Neuronal stem cell (in vitro differentiated cells): Measurements from ENCODE around the gene CCDC27.

Experiments used
- DNase-seq: peaks from one replicate; pipeline ENCODE4 v3.0.0-alpha.2; 2013; ENCODE audit warnings: low spot score
- H2AFZ ChIP-seq: one replicate; pipeline ENCODE4 v1.6.1; 2013; ENCODE audit warnings: mild to moderate bottlenecking, low read length, inconsistent platforms
- H2AK5ac ChIP-seq: 2 replicates; pipeline ENCODE4 v1.6.1; 2013; ENCODE audit warnings: low read depth, mild to moderate bottlenecking, inconsistent platforms, low read length, moderate library complexity, mixed read lengths
- H2BK120ac ChIP-seq: 2 replicates; pipeline ENCODE4 v1.6.1; 2013; ENCODE audit warnings: low read depth, mild to moderate bottlenecking, inconsistent platforms, low read length, moderate library complexity, mixed read lengths
- H2BK12ac ChIP-seq: one replicate; pipeline ENCODE4 v1.6.1; 2013; ENCODE audit warnings: low read length, inconsistent platforms
- H2BK15ac ChIP-seq: 2 replicates; pipeline ENCODE4 v1.6.1; 2013; ENCODE audit warnings: mild to moderate bottlenecking, low read length, inconsistent platforms, mixed read lengths
- H2BK5ac ChIP-seq: one replicate; pipeline ENCODE4 v1.6.1; 2013; ENCODE audit warnings: inconsistent platforms, mild to moderate bottlenecking, low read length, moderate library complexity
- H3K14ac ChIP-seq: one replicate; pipeline ENCODE4 v1.6.1; 2013; ENCODE audit warnings: low read length, inconsistent platforms
- H3K18ac ChIP-seq: 2 replicates; pipeline ENCODE4 v1.6.1; 2013; ENCODE audit warnings: low read length, inconsistent platforms
- H3K23ac ChIP-seq: 2 replicates; pipeline ENCODE4 v1.6.1; 2013; ENCODE audit warnings: low read depth, mild to moderate bottlenecking, mixed read lengths, low read length, inconsistent platforms; ENCODE audit not compliant: poor library complexity
- H3K27ac ChIP-seq: replicated peaks from 3 replicates; pipeline ENCODE4 v1.5.1; 2013; ENCODE audit warnings: low read length, inconsistent platforms
- H3K27me3 ChIP-seq, 3 experiments: 2 replicates each; pipeline ENCODE4 v1.6.1; 2013; ENCODE audit warnings: low read length in 3 of 3, mild to moderate bottlenecking in 2 of 3, inconsistent platforms in 1 of 3, low read depth in 1 of 3, mixed read lengths in 1 of 3, moderate library complexity in 1 of 3; ENCODE audit not compliant: control insufficient read depth in 3 of 3, insufficient read depth in 3 of 3
- H3K36me3 ChIP-seq, 2 donors: replicated peaks in 1 of 2; 2 replicates each; pipeline ENCODE4 v1.6.1; 2013; ENCODE audit warnings: low read length in 2 of 2; ENCODE audit not compliant: control insufficient read depth in 2 of 2, insufficient read depth in 2 of 2
- H3K4ac ChIP-seq: 2 replicates; pipeline ENCODE4 v1.6.1; 2013; ENCODE audit warnings: inconsistent platforms, mild to moderate bottlenecking, low read length, moderate library complexity
- H3K4me1 ChIP-seq, 2 donors: 1 replicate in 1 of 2; 2 replicates in 1 of 2; pipeline ENCODE4 v1.6.1; 2013; ENCODE audit warnings: low read length in 2 of 2, low read depth in 1 of 2; ENCODE audit not compliant: control insufficient read depth in 2 of 2, insufficient read depth in 1 of 2
- H3K4me2 ChIP-seq: one replicate; pipeline ENCODE4 v1.6.1; 2013; ENCODE audit warnings: mild to moderate bottlenecking, low read length, inconsistent platforms; ENCODE audit not compliant: insufficient read depth, poor library complexity, severe bottlenecking
- H3K4me3 ChIP-seq, 2 donors: 2 replicates each; pipeline ENCODE4 v1.5.1; 2013; ENCODE audit warnings: low read length in 2 of 2, mild to moderate bottlenecking in 2 of 2, inconsistent platforms in 1 of 2, moderate library complexity in 1 of 2
- H3K79me1 ChIP-seq: one replicate; pipeline ENCODE4 v1.6.1; 2013; ENCODE audit warnings: low read depth, mild to moderate bottlenecking, inconsistent platforms, low read length, moderate library complexity
- H3K9ac ChIP-seq: one replicate; pipeline ENCODE4 v1.6.1; 2013; ENCODE audit warnings: mild to moderate bottlenecking, low read depth, low read length, inconsistent platforms; ENCODE audit not compliant: poor library complexity
- H3K9me3 ChIP-seq, 2 donors: replicated peaks in 1 of 2; 2 replicates each; pipeline versions ENCODE3 to v1.6.1; 2013; ENCODE audit warnings: low read length in 2 of 2, mild to moderate bottlenecking in 2 of 2, inconsistent platforms in 1 of 2, low read depth in 1 of 2, mixed read lengths in 1 of 2, moderate library complexity in 1 of 2; ENCODE audit not compliant: control insufficient read depth in 2 of 2, insufficient read depth in 1 of 2
- H4K8ac ChIP-seq: one replicate; pipeline ENCODE4 v1.6.1; 2013; ENCODE audit warnings: low read depth, mild to moderate bottlenecking, inconsistent platforms, low read length, moderate library complexity
- H4K91ac ChIP-seq: one replicate; pipeline ENCODE4 v1.6.1; 2013; ENCODE audit warnings: low read length, low read depth, mild to moderate bottlenecking, inconsistent platforms; ENCODE audit not compliant: poor library complexity
- WGBS, 2 donors: extraction: QIAGEN DNeasy Blood & Tissue Kit; methylation state at CpG; one replicate each; pipeline ENCODE4 v1.1.7; 2013; ENCODE audit warnings: missing lambda C conversion rate in 2 of 2, mixed read lengths in 1 of 2; ENCODE audit not compliant: insufficient read length in 2 of 2, insufficient replicate concordance in 1 of 2; ENCODE audit errors: extremely low coverage in 2 of 2; 5-methylcytosine and 5-hydroxymethylcytosine counted together

CCDC27 gene

GRCh38 chr1:3733094-3733882 is 19.0 kb upstream of the CCDC27 start:
- whole genome bisulfite sequencing, 2 donors = no CpG with 5 or more reads among the region's 29 CpGs
- Histone ChIP-seq H3K4me1 (peaks cover 13 to 18% of the 10 kb centered on the region in 2 donors), H3K27ac (no peak overlapping the region), H2AK5ac (peak overlapping the region; percentile 94), H4K8ac (no peak overlapping the region), H2BK12ac (peak overlapping the region; percentile 58), H3K9me3 (no peaks in the 10 kb centered on the region), H3K14ac (peak overlapping the region; percentile 94), H2AFZ (no peak overlapping the region), H3K4ac (peak overlapping the region; percentile 66), H3K9ac (peak overlapping the region; percentile 80), H2BK5ac (peak overlapping the region; percentile 35), H4K91ac (no peak overlapping the region), H3K27me3 (peaks cover 0 to under 1% (median 0%) of the 10 kb centered on the region in 3 experiments), H3K18ac (peak overlapping the region; percentile 97), H2BK120ac (no peak overlapping the region), H3K79me1 (peaks cover 2% of the 10 kb centered on the region), H3K4me3 (no peak overlapping the region), H3K23ac (peak overlapping the region; percentile 97), H3K36me3 (peaks cover 21 to 42% of the 10 kb centered on the region in 2 donors), H2BK15ac (no peak overlapping the region), H3K4me2 (peak overlapping the region; percentile 2)
- DNase-seq = no peak

DNA sequence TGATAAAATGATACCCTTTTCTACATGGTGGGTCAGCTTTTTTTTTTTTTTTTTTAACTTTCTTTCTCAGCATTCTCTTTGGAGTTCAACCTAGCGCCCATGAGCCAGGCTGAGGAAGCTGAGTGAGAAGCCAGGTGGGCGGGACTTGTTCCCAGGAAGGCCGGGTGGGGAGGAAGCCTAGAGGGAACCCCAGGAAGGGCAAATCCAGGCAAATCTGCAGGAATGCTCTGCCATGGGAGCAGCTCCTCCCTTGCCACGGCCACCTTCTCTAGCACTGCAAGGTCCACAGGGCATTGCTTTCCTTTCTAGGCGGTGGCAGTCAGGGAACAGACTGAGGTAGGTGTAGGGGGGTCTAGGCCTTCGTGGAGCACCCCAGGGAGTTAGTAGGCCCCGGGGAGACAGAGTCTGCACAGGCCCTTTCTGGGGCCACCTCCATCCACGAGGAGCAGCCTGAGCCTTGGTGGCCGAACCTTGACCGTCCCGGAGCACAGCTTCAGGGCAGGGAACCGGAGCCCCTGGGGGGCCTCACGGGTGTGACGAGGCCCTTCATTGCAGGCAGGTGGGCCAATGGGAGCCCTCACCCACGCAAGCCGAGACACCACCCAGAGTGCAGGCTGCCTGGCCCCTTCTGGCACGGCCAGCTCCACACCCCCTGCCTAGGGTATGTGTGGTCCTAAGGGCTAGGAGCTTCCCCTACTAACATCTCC is 18.2 kb upstream of the CCDC27 start:
- Histone ChIP-seq H3K18ac (no peak overlapping the region), H3K27ac (no peak overlapping the region), H2BK120ac (no peak overlapping the region), H3K79me1 (peaks cover 2% of the 10 kb centered on the region), H3K14ac (no peak overlapping the region), H2BK12ac (no peak overlapping the region), H3K27me3 (no peaks in the 10 kb centered on the region), H3K9me3 (no peaks in the 10 kb centered on the region), H3K4me1 (peaks cover 13 to 18% of the 10 kb centered on the region in 2 donors), H3K4ac (no peak overlapping the region), H4K91ac (no peak overlapping the region), H2BK5ac (no peak overlapping the region), H2BK15ac (no peak overlapping the region), H3K9ac (peak overlapping the region; percentile 81), H3K4me2 (no peak overlapping the region), H3K23ac (no peak overlapping the region), H4K8ac (no peak overlapping the region), H2AFZ (no peak overlapping the region), H2AK5ac (no peak overlapping the region), H3K36me3 (peaks cover 27 to 49% of the 10 kb centered on the region in 2 donors), H3K4me3 (no peak overlapping the region)
- no CpG with 5 or more reads among the region's 17 CpGs for WGBS, 2 donors
- DNase-seq = no peak

DNA sequence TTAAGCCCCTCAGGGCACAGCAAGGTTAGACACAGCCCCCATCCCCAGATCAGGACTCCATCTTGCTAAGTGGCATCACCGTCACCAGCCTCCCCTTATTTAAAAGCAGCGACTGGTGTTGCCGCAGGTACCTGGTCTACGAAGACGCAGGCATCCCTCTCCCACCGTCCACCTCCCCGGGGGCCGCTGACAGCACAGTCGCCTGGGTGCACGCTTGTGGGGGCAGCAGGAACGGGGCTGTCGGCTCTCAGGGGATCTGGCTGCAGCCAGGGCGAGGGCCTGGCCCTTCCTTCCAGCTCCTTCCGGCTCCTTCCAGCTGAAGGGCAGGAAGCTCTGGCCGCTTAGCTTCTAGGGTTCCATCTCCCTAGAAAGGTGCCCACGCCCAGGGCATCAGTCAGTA is 17.6 kb upstream of the CCDC27 start:
- Histone ChIP-seq H3K27ac (no peak overlapping the region), H2BK120ac (peak overlapping the region; percentile 31)
- no CpG with 5 or more reads among the region's 16 CpGs for WGBS, 2 donors

GRCh38 chr1:3735027-3735681 is 17.1 kb upstream of the CCDC27 start:
- Histone ChIP-seq H4K91ac (no peak overlapping the region), H3K4me1 (peaks cover 13 to 18% of the 10 kb centered on the region in 2 donors), H3K79me1 (peaks cover 2% of the 10 kb centered on the region), H3K27me3 (no peaks in the 10 kb centered on the region), H2AK5ac (no peak overlapping the region), H3K9ac (no peak overlapping the region), H4K8ac (no peak overlapping the region), H3K36me3 (peaks cover 33 to 60% of the 10 kb centered on the region in 2 donors), H3K4ac (no peak overlapping the region), H2BK5ac (no peak overlapping the region), H3K4me2 (no peak overlapping the region), H3K9me3 (no peaks in the 10 kb centered on the region), H3K18ac (no peak overlapping the region), H2BK120ac (peak overlapping the region; percentile 31), H3K27ac (no peak overlapping the region), H3K23ac (no peak overlapping the region), H2BK12ac (no peak overlapping the region), H2BK15ac (no peak overlapping the region), H3K14ac (no peak overlapping the region), H2AFZ (no peak overlapping the region), H3K4me3 (no peak overlapping the region)
- DNase-seq = no peak
- no CpG with 5 or more reads among the region's 12 CpGs for WGBS, 2 donors

More for the DNA sequence above, 17.6 kb upstream of the CCDC27 start:
- no peak overlapping the region for H2AK5ac ChIP-seq
- H3K23ac ChIP-seq = no peak overlapping the region
- no peak for DNase-seq
- no peak overlapping the region for H3K18ac ChIP-seq
- H3K36me3 ChIP-seq = peaks cover 28 to 55% of the 10 kb centered on the region in 2 donors
- H4K8ac ChIP-seq = no peak overlapping the region
- H2AFZ ChIP-seq = no peak overlapping the region
- no peak overlapping the region for H3K14ac ChIP-seq
- H4K91ac ChIP-seq = no peak overlapping the region
- no peak overlapping the region for H3K4ac ChIP-seq
- H2BK15ac ChIP-seq = no peak overlapping the region
- no peaks in the 10 kb centered on the region for H3K27me3 ChIP-seq
- no peaks in the 10 kb centered on the region for H3K9me3 ChIP-seq
- no peak overlapping the region for H3K9ac ChIP-seq
- H2BK5ac ChIP-seq = no peak overlapping the region
- peaks cover 2% of the 10 kb centered on the region for H3K79me1 ChIP-seq
- peak overlapping the region; percentile 10 for H2BK12ac ChIP-seq
- no peak overlapping the region for H3K4me2 ChIP-seq
- peaks cover 13 to 18% of the 10 kb centered on the region in 2 donors for H3K4me1 ChIP-seq
- H3K4me3 ChIP-seq = no peak overlapping the region
